Thyroid gland (tissue), 4 donors: Measurements from ENCODE around the gene MDC1.

Source experiments
- POLR2A ChIP-seq, 2 donors: fragments of 450-650 bp; IDR thresholded peaks; one replicate each; pipeline ENCODE4 v1.6.1; 2017; ENCODE audit warnings: antibody characterized with exemption in 2 of 2, mild to moderate bottlenecking in 2 of 2, moderate library complexity in 1 of 2
- TF ChIP-seq, protein P1 (sequence below), 6 experiments: fragments of 200-600 bp in 3 of 6; fragments of 450-650 bp in 3 of 6; sonication (generic) in 3 of 6; IDR thresholded peaks; one replicate each; pipeline ENCODE4 v1.5.1; 2016 to 2019; ENCODE audit warnings: antibody characterized with exemption in 6 of 6, mild to moderate bottlenecking in 2 of 6, inconsistent platforms in 1 of 6, moderate library complexity in 1 of 6

DNA sequence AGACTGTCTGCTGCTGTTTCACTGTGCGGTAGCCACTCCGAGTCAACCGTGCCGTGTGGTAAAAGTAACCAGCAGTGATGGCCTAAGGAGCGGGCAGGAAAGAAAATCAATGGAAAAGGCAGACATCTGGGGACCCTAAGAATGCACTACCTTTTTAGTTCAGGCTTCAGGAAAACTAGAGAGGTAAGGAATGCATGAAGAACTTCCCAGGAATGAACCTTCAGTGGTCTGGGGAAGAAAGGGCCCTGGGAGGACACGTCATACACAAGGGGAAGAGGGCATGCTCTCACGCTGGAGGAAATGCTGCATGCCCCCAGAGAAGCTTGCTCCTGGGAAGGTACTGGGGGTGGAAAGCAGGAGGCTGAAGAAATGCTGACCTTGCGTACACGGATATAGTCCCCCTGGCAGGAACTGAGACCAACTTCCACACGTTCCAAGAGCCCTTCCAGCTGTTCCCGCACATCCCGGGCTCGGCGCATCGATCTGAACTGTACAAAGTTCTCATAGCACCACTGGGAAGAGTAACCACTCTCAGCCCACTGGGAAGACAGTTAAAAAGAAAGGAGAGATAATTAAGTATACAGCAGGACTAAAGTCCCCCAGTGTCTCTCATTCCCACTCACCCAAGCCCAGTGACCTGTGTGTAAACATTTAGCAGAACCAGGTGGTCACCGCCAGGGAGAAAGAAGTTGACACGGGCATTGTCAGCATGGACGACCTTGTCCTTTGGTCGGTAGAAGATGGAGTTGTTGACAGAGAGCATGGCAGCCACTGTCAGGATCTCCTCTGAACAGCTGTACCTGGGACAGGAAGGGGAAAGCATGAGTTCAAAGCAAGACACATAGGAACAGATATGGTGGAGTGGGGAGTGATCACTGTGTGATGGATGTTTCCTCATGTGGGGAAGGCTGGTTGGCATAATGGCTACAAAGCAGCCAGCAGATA lies 62.0 kb downstream of the MDC1 start:
- TF ChIP-seq, protein P1, sequence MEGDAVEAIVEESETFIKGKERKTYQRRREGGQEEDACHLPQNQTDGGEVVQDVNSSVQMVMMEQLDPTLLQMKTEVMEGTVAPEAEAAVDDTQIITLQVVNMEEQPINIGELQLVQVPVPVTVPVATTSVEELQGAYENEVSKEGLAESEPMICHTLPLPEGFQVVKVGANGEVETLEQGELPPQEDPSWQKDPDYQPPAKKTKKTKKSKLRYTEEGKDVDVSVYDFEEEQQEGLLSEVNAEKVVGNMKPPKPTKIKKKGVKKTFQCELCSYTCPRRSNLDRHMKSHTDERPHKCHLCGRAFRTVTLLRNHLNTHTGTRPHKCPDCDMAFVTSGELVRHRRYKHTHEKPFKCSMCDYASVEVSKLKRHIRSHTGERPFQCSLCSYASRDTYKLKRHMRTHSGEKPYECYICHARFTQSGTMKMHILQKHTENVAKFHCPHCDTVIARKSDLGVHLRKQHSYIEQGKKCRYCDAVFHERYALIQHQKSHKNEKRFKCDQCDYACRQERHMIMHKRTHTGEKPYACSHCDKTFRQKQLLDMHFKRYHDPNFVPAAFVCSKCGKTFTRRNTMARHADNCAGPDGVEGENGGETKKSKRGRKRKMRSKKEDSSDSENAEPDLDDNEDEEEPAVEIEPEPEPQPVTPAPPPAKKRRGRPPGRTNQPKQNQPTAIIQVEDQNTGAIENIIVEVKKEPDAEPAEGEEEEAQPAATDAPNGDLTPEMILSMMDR (IDR thresholded peaks at IDR 0.05) = no peak
- no peak for TF ChIP-seq POLR2A (IDR thresholded peaks at IDR 0.05)
